RPMI7951 (cell line): ENCODE results near the gene EMC8. TPM values are rescaled to one million over a fixed set of nuclear protein-coding genes. Genes with fewer than 3 reads are reported as not detected.
A peak's percentile ranks its signal among the peaks of the same experiment; 100 is the strongest.
"Not testable (repeated sequence)": the region's sequence is repeated elsewhere in the genome, so short reads cannot be mapped to it uniquely, and the experiment has no call there.

Experiments
- DNase-seq: peaks from one replicate; pipeline ENCODE4 v3.0.0-alpha.2; 2012; ENCODE audit warnings: low read depth
- total RNA-seq: library from RNA; depleted of rRNA; stranded (reverse); fragments of >200 nt; shearing (Covaris generic); gene quantifications from 2 replicates; pipeline ENCODE4 v1.2.3, GENCODE V29; 2014

Gene EMC8
- total RNA-seq, 1 experiment from 2014 or later = 51.4 TPM

DNA sequence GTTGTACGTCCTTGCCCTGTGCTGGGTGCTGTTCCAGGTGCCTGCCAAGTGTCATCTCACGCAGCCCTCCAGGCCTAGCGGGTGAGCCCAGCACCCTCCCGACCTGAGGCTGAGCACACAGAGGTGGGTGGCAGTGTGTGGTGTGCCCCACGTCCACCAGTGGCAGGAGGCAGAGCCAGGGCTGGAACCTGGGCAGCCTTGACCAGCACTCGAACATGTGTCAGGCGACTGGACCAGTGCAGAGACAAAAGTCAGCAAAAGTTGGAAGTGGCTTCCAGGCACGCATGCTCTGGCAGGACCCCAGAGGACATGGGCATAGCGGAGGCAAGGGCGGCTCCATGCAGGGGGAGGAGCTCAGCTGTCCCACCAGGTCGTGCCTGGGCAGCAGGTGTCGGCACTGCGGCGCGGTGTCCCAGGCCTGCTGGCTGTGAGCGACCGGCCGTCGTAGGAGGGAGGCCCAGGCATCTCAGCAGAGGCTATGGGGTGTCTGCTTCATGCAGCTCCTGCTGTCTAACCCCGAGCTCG, 35.9 kb upstream of the EMC8 start:
- DNase-seq = no peak

DNA sequence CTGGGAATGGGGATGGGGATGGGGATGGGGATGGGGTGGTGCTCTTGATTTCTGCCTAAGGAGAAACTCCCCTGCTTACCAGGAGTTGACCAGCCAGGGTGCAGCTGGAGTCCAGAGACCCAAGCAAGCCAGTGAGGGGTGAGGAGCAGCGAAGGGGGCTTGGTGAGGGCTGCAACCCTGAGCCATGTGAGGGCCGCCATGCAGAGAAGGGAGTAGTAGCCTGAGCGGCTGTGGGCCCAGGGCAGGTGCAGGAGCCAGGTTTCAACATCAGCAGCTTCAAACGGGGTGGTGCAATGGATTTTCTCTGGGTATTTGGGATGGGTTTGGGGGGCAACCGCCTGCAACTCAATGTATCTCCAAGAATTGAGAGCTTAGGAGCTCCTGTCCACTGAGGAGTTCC, 35.4 kb upstream of the EMC8 start:
- no peak for DNase-seq

DNA sequence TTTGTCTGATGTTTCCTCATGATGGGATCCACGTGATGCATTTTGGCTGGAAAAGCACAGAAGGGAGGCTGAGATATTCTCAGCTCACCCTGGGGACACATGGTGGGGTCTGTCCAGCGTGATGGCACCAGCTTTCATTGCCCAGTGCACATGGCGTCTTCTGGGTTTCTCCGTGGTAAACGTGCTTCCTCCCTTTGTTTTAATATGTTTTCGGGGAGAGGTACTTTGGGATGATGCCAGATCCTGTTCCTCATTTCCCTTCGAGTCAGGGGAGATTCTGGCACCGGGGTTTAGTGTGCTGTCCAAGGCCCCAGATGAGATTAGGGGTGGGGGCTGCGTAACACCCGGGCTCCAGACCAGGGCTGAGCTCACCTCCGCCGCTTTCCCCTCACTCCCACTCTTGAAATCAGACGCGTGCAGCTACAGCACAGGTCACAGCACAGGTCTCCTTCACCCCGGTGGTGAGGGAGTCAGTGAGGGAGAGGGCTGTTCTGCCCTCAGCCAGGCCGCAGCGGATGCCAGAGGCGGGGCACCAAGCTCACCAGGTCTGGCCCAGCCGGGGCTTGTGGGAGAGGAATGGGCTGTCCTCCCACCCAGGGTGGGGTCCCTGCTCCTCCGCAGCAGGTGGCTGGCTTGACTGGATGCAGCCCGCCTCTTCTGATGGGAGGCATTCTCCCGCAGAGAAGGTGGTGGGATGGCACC, 34.0 kb upstream of the EMC8 start:
- DNase-seq = no peak

DNA sequence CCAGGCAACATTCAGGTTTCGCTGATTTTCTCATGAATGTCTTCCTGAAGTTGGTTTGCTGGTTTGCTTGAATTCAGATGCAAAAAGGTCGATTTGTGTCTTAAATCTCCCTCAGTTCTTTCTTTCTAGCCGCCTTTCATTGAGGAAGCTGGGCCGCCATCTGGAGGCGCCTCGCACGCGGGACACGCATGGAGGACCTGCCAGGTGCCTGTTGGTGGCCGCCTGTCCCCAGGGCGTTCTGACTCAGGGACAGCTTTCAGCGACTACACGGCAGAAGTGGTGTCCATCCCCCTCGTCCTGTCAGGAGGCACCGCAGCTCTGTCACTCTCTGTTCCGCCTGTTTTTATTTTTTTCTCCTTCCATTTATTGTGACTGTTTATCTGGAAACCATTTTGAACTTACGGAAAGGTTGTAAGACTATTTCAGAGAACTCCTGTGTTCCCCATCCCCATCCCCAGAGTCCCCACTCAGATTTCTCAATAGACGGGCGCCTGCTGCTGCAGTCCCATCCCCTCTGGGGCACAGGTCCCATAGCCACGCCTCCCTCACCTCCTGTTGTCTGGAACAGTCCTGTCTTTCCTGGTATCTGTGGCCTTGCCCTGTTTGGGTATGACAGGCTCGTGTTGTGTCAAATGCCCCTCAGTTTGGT, 33.4 kb upstream of the EMC8 start:
- no peak for DNase-seq

DNA sequence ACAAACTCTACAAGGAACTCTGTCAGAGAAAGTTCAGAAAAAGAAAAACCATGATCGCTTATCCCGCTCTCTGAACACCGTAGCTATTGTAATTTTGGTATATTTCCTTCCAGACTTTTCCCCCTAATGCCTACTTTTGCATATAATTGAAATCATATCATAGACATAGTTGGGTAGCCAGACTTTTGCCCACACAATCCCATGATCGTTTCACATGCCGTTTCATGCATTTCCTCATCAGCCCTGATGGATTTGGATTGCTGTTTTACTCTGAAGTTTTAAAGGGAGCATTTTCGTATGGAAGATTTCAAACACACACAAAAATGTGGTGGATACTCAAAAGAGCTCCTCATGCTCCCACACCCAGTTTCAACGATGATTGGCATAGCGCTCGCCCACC, 31.5 kb upstream of the EMC8 start:
- DNase-seq = no peak

DNA sequence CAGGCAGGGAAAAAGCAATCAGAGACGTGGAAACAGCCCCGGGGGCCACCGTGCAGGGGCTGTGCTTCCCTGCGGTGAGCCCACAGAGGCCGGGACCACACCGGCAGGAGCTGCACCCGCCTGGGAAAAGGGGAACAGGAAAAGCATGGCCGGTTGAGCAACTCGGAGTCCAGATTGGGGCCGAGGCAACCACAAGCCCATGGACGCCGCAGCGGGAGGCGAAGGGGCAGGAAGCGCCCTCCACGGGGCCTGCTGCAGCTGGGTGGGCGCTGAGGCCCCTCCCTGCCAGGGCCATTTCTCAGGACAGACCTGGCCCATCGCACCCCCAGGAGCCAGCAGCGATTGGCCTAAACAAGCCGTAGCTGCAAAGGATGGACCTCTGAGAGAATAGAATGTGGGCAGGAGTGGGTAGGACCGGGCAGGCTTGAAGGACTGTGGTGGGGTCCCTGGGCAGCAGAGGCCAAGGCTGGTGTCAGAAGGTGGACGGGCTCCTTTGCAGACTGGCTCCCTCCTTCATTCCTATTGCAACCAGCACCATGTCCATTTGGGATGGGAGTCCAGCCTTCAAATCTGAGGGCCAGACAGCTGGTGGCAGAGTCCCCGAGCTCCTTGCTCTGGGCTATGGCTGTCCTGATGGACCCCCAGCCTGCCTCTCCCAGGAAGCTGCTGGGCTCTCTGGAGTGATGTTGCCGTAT, 30.6 kb upstream of the EMC8 start:
- no peak for DNase-seq

DNA sequence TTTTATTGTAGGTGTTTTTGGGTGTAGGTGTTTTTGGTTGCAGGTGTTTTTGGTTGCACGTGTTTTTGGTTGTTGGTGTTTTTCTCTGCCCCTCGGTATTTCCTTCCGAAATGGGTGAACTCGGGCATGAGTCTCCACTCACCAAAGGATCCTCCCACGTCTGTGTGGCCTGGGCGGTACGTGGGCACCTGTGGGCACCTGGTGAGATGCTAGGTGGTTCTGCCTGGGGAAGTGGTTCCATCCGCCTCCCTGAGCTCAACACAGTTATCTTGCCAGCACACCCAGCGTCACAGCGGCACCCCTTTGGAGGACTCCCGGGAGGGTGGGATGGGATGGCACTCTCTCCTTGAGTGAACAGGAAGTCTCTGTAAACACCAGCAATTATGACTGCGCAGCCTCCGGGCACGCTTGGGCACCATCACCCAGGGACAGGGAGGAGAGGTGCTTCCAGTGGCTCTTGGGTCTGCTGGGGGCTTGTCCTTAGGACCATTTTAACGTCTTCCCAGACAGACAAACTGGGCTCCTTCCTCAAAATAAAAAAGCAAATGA, 29.9 kb upstream of the EMC8 start:
- DNase-seq = no peak

DNA sequence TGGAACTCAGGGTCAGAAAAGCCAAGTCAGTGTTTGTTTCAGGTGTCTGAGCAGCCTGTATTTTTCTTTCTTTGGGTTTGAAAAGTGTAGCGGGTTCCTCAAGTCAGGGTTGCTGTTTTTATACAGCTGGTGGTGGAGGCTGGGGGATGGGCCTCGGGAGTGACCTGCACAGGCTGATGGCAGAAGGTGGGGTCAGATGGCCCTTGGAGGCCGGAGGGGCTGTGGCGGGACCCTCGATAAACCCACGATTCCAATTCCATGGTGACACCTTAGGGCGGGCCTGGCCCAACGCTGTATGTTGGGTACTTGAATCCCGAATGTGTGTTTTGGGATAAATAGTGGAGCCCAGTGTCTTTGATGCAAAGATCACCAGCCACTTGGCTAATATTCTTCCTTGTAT, 28.8 kb upstream of the EMC8 start:
- no peak for DNase-seq

DNA sequence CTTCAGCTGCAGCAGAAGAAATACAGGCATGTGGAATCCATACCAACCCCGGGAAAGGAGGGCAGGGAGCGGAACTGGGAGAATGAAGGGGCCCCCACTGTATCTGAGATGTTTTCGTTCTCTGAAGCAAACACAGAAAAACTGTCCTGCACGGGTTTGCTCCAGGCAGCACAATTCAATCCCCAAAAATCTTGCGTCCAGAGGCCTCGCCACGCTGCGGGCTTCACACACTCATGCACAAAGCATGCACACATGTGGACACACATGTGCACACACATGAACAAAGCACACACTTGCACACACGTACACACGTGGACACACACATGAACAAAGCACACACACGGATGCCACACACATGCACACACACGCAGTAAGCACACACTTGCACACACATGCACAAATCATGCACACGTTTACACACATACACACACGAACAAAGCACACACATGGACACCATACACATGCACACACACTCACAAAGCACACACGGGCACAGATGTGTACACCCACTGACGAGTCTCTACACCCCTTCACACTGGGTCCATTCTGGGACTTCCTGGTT, 27.4 kb upstream of the EMC8 start:
- no peak for DNase-seq

DNA sequence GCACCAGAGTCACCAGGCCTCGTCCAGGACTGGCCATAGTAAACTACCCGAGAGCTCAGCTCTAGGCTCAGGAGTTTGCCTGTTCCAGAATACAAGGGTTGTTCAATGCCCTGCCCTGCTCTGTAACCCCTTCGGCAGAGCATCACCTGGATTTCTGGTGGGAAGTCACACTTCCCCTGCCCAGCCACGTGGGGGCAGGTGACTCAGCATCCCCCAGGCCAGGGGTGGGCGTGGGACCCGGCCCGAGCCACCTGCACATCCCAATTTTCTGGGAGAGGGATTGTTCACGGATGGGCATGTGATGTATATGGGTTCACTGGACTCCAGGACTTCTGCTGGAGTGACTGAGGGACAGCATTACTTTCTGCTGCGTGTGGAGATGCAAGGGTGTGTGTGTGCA, 26.0 kb upstream of the EMC8 start:
- DNase-seq = no peak

DNA sequence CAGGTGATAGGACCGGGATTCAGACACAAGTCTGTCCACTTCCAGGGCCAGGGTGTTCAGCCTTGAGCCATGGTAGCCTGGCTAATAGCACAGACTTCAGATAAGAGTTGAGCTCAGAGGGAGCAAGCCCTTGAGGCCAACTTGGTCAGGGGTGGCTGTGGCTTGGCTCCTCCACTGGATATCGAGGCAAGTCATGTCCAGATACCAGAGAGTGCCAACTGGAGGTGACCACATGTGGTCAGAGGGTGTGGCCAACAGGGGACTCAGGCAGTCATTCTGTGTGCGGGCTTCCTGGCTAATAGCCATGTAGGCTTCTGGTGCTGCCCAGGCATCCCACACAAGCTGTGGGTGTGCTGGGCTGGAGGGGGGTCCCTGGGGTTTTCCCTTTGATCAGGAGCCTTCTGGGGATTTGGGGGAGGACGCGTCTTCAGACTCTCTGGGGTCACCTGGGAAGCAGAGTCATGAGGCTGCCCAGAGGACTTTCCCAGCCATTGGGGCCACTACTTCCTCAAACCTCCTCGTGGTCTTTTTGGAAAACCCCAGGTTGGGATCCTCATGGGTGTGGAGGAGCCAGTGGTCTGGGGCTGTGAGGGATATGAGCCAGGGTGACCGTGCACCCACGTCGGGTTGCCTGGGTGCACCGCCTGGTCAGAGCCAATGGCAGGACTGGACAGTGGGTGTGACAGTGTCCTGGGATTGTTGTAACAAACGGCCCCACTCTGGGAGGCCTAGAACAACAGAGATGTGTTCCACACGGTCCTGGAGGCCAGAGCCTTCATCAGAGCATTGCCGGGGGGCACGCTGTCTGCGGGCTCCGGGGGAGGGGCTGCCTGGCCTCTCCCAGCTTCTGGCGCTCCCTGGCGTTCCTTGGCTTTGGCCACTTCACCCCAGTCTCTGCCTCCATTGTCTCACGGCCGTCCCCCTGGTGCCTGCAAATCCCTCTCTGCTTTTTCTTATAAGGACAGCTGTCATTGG, 25.1 kb upstream of the EMC8 start:
- DNase-seq = no peak

DNA sequence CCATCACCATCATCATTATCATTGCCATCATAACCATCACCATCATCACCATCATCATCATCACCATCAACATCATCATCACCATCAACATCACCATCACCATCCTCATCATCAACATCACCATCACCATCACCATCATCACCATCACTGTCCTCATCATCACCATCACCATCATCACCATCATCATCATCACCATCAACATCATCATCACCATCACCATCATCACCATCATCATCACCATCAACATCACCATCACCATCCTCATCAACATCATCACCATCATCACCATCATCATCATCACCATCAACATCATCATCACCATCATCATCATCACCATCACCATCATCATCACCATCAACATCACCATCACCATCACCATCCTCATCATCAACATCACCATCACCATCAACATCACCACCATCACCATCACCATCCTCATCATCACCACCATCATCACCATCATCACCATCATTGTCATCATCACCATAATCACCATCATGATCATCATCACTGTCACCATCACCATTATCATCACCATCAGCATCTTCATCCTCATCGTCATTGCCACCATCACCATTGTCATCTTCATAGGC, 24.1 kb upstream of the EMC8 start:
- no peak for DNase-seq

DNA sequence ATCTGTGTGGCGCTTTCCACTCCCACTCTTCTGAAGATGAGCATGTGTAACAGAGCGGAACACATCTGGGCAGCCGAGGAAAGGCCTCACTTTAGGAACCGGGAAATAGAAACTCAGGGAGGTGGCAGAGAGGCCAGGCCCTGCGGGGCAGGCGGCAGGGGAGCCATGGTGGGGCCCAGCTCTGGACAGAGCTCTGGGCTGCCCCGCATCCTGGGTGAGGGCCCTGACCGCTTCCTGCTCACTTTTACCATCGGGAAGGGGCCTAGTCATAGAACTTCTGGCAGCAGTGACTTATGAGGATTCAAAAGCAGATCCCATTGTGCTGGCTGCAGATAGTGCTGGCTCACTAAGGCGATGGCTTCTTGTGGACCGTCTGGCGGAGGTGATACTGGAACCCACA, 22.8 kb upstream of the EMC8 start:
- no peak for DNase-seq

DNA sequence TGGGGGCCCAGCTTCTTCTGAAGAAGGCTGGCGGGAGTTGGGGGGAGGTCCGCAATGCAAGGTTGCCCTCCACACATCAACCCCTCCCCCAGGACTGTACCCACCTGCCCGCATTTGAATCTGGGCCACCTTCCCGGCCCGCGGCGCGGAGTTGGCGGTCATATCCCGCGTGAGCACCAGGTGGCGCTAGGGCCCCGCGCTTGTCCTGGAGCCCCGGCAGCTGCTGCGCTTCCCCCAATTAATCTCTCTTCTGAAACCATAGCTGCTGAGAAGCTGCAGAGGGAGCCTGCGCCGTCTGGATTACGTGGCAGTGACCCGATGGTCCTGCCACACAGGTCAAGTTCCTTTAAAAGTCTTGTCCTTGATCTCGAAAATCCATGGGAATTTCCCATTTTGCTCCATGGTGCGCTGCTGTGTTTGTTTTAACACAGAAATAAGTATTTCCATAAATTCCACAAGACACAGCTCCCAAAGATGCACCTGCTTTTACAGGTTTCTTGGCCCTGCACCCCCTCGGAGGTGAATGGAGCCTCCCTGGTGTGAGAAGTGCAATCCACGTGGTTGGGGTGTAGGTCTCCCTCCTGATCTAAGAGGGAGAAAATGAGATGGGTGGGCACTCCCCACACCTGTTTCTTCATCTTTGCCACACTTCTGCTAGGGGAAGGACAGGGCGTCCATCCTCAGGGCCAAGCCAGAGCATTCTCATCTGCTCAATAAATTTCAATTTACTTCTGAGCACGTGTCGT, 22.2 kb upstream of the EMC8 start:
- peak; percentile 65 for DNase-seq

DNA sequence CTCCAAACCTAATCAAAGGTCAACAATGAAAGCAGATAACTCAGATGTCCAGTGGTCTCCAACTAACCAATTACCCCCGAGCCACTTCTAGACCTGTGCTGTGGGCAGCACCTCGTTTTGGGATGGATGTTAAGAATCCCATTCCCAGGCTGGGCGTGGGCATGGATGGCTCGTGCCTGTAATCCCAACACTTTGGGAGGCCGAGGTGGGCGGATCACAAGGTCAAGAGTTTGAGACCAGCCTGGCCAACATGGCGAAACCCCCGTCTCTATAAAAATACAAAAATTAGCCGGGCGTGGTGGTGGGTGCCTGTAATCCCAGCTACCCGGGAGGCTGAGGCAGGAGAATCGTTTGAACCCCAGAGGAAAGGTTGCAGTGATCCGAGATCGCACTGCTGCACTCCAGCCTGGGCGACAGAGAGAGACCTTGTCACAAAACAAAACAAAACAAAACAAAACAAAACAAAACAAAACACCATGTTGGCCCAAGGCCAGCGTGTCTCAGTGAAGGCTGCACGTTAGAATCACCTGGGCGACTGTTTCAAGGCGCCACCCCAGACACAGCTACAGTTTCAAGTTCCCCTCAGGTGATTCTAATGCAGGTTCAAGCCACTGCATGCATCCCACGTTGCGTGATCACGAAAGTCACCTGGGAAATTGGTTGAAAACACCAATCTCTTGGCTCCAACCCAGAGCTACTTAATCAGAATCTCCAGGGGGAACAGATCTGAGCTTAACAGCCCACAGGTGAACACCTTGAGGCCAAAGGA, 21.4 kb upstream of the EMC8 start:
- no peak for DNase-seq

DNA sequence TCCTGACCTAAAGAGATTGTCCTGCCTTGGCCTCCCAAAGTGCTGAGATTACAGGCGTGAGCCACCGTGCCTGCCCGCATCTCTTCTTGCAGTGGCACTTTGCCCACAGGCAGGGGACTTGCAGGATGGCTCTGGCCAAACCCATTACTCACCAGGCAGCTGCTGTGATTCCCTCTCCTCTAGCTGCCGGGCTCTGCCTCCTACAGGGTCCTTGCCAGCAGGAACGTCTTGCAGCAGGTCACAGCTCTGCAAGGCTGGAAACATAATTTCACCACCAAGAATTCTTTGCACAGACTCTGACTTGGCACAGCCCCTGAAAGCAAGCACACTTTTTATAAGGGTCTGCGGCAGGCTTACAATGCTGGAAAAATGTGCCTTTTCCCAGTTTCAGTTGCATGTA, 20.4 kb upstream of the EMC8 start:
- DNase-seq = peak; percentile 35

DNA sequence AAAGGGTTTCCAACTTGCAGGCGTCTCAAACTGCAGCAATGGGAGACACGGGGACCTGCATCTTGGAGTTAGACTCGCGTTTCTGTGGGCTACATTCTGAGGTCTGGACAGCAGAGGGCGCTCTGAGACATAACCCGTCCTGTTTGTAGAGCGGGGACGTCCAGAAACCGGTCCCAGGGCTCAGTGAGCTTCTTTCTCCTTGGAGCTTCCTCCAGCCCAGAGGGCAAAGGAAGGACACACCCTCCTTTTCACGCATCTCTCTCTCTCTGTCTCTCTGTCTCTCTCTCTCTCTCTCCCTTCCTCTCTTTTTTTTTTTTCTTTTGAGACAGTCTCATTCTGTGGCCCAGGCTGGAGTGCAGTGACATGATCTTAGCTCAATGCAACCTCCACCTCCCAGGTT, 19.9 kb upstream of the EMC8 start:
- DNase-seq = peak; percentile 72

DNA sequence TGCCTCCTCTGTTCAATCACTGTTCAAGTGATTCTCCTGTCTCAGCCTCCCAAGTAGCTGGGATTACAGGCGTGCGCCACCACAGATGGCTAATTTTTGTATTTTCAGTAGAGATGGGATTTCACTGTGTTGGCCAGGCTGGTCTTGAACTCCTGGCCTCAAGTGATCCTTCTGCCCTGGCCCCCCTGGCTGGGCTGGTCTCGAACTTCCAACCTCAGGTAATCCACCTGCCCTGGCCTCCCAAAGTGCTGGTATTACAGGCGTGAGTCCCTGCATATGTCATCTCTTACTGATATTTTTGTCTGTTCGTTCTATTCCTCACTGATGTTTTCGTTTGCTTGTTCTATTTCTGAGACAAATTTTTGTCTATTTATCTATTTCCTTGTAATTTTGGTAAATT, 17.9 kb upstream of the EMC8 start:
- DNase-seq = not testable (repeated sequence)

DNA sequence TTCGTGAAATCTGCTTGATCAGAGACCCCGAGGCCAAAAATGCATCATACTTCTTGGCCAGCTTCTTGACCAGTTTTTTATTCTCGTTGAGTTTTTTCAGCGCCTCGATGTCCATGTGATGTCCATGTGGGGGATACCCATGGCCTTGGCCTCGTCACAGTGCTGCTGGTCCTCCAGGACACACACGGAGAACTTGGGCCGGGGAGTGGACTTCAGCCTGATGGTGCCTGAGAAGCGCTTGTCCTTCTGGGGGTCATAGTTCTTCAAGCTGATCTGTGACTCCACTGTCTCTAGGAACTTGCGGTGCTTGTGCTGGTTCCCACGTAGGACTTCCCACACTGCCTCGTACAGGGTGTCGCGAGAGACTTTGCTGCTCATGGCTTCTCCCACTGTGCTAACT, 16.8 kb upstream of the EMC8 start:
- no peak for DNase-seq
